Measurements from ENCODE around the gene DLG2.

Gene DLG2

DNA sequence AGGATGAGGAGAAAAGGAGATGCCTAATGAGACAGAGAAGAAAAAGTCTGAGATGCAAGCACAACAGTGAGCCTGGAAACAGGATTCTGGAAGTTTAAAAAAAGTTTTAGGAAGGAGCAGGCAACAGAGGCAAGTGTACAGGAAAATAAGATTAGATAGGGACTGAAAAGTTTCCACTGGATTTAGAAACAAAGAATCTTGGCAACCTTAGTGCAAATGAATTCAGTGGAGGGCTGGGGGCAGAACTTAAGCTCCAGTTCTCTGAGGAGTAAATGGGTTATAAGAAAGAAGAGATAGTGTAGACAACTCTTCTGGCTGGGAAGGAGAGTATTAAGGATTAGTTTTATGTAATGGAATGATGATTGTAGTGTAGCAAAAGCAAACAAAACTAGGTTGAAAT, 1712.1 kb downstream of the DLG2 start:
- no peak overlapping the region for H3K4me3 ChIP-seq (ENCODE audit: low read depth in 1 of 2, low read length in 2 of 2)
- no peaks in the 10 kb centered on the region for H3K27me3 ChIP-seq (ENCODE audit: control insufficient read depth in 1 of 2, insufficient read depth in 2 of 2, low read length in 2 of 2)
- H3K9ac ChIP-seq (ENCODE audit: low read length): no peak overlapping the region
- no peaks in the 10 kb centered on the region for H3K9me3 ChIP-seq (ENCODE audit: low read length)
- H3K4me1 ChIP-seq (ENCODE audit: insufficient read depth, low read length): no peaks in the 10 kb centered on the region
- H3K27ac ChIP-seq (ENCODE audit: low read depth, low read length): no peak overlapping the region
- no peaks in the 10 kb centered on the region for H3K36me3 ChIP-seq (ENCODE audit: insufficient read depth, low read length)

DNA sequence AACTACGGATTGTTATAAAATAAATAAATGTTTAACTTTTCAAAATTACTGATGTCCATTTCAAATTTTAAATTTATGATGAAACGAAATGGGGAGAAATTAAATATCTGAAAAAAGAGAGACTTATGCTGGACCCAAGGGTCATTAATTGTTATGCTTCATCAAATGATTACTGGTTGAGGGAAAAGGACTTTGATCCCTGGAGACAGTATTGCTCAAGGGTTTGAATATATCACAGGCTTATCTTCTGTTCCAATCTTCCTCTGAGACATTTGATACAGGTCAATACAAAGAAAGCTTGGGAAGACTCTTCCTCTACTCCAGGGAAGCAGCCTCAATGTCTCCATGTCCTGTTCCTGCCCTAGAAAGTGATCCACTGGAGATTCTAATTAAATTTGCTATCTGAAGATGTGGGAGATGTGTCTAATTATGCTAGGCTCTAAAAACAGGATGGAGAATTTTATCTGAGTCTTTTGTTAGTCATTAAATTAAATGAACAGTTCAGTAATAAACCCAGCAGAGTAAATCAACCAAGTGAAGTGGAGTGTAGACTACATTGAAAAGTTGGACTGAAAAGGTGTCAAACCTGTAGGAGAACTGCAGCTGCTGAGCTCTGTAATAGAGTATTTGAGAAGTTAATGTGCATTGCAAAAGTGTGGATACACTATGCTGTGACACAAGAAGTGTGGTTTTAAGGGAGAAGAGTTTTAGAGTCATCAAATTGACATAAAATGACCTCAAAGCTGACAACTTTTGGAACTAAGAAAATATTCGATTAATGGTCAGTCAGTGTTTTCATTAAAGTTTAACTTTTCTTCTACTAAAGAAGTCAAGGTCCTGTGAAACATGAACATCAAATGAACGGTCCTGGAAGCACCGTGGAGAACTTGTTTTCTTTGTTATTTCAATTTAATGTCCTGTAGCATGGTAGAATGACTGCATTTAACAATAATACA, 1717.3 kb downstream of the DLG2 start:
- no peak overlapping the region for H3K4me3 ChIP-seq (ENCODE audit: low read depth in 1 of 2, low read length in 2 of 2)

DNA sequence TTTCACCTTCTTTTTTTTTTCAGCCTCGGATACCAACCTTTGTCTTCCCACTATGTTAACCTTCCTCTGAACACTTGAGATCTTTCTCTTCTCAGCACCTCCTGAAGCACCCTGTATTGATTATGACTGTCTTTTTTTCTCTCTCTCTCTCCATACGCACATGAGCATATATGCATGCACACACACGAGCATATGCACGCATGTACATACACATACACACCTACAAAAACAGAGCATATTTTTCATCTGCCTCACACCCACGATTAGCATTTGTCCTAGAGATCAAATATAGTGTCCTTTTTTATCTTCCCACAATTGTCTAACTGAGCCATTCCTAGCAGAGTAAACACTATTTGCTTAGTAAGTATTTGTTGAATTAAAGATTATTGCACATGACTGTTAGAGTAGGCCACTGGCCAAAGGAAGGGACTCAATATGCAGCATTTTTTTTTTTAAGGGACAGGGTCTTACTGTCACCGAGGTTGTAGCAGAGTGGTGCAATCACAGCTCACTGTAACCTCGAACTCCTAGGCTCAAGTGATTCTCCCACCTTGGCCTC, 1718.8 kb downstream of the DLG2 start:
- Histone ChIP-seq H3K9ac (ENCODE audit: low read length) (no peak overlapping the region), H3K4me1 (ENCODE audit: insufficient read depth, low read length) (no peaks in the 10 kb centered on the region), H3K27me3 (ENCODE audit: control insufficient read depth in 1 of 2, insufficient read depth in 2 of 2, low read length in 2 of 2) (no peaks in the 10 kb centered on the region), H3K27ac (ENCODE audit: low read depth, low read length) (no peak overlapping the region), H3K4me3 (ENCODE audit: low read depth in 1 of 2, low read length in 2 of 2) (no peak overlapping the region), H3K36me3 (ENCODE audit: insufficient read depth, low read length) (no peaks in the 10 kb centered on the region), H3K9me3 (ENCODE audit: low read length) (no peaks in the 10 kb centered on the region)

More for the DNA sequence above, 1717.3 kb downstream of the DLG2 start:
- Histone ChIP-seq H3K36me3 (ENCODE audit: insufficient read depth, low read length) (no peaks in the 10 kb centered on the region), H3K9me3 (ENCODE audit: low read length) (no peaks in the 10 kb centered on the region), H3K4me1 (ENCODE audit: insufficient read depth, low read length) (no peaks in the 10 kb centered on the region), H3K9ac (ENCODE audit: low read length) (no peak overlapping the region), H3K27me3 (ENCODE audit: control insufficient read depth in 1 of 2, insufficient read depth in 2 of 2, low read length in 2 of 2) (no peaks in the 10 kb centered on the region), H3K27ac (ENCODE audit: low read depth, low read length) (no peak overlapping the region)

DNA sequence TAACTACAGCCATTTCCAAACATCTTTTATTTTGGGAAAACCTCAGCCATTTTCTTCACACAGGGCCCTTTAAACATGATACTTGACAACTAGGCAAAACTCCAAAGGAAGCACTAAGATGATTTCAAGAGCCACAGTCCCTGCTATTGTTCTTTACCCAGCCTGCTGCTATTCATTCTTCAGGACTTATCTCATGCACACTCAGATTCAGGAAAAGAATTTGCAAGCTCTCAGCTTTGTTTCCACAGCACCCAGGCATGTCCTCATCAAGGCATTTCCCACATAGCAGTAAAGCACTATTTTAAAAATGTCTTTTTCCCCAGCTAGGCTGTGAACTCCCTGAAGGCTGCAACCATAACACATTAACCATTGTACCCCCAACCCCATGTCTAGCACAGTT, 1731.6 kb downstream of the DLG2 start:
- H3K27me3 ChIP-seq (ENCODE audit: control insufficient read depth in 1 of 2, insufficient read depth in 2 of 2, low read length in 2 of 2): no peaks in the 10 kb centered on the region

DNA sequence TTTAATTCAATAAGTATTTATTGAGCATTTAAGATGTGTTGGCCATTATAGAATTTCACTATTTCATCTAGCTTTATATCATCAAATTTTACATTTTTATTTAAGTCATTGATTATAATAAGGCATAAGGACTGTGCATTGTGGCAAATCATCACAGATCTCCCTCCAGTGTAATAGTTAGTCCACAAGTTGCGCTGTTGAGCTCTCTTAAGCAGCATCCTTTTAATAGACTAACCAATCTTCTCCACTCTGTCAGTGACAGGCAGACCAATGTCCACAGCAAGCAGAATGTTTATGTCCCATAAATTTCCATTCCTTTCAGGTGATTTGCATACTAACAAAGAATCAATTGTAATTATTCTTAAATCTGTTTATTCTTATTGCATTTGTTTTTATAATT, 1745.7 kb downstream of the DLG2 start:
- H3K4me3 ChIP-seq (ENCODE audit: low read depth in 1 of 2, low read length in 2 of 2): no peak overlapping the region
- H3K36me3 ChIP-seq (ENCODE audit: insufficient read depth, low read length): no peaks in the 10 kb centered on the region
- no peak overlapping the region for H3K27ac ChIP-seq (ENCODE audit: low read depth, low read length)
- H3K9ac ChIP-seq (ENCODE audit: low read length): no peak overlapping the region
- H3K9me3 ChIP-seq (ENCODE audit: low read length): no peaks in the 10 kb centered on the region
- no peaks in the 10 kb centered on the region for H3K27me3 ChIP-seq (ENCODE audit: control insufficient read depth in 1 of 2, insufficient read depth in 2 of 2, low read length in 2 of 2)
- H3K4me1 ChIP-seq (ENCODE audit: insufficient read depth, low read length): no peaks in the 10 kb centered on the region

More for the DNA sequence above, 1731.6 kb downstream of the DLG2 start:
- H3K9me3 ChIP-seq (ENCODE audit: low read length): no peaks in the 10 kb centered on the region
- H3K27ac ChIP-seq (ENCODE audit: low read depth, low read length): no peak overlapping the region
- H3K36me3 ChIP-seq (ENCODE audit: insufficient read depth, low read length): no peaks in the 10 kb centered on the region
- H3K9ac ChIP-seq (ENCODE audit: low read length): no peak overlapping the region
- H3K4me3 ChIP-seq (ENCODE audit: low read depth in 1 of 2, low read length in 2 of 2): no peak overlapping the region
- H3K4me1 ChIP-seq (ENCODE audit: insufficient read depth, low read length): no peaks in the 10 kb centered on the region

DNA sequence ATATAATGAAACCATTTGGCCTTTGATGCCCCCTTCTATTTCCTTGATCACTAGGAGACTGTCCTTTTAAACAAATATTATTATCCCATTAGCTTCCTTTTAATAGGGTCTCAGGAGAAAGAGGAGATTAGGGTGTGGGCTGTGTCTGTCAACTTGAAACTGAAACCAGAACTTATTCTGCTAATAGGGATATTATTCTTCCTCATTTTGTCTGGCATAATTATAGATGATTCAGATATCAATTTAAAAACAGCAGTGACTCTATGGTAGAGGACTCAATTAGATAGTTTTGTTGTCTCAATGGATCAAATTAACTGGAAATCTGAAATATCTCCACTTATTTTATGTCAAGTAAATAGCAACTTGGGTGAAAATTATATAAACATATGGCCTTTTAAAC, 1756.1 kb downstream of the DLG2 start:
- Histone ChIP-seq H3K4me3 (ENCODE audit: low read depth in 1 of 2, low read length in 2 of 2) (no peak overlapping the region), H3K27ac (ENCODE audit: low read depth, low read length) (no peak overlapping the region), H3K4me1 (ENCODE audit: insufficient read depth, low read length) (no peaks in the 10 kb centered on the region), H3K9ac (ENCODE audit: low read length) (no peak overlapping the region), H3K27me3 (ENCODE audit: control insufficient read depth in 1 of 2, insufficient read depth in 2 of 2, low read length in 2 of 2) (no peaks in the 10 kb centered on the region), H3K9me3 (ENCODE audit: low read length) (no peaks in the 10 kb centered on the region), H3K36me3 (ENCODE audit: insufficient read depth, low read length) (no peaks in the 10 kb centered on the region)

DNA sequence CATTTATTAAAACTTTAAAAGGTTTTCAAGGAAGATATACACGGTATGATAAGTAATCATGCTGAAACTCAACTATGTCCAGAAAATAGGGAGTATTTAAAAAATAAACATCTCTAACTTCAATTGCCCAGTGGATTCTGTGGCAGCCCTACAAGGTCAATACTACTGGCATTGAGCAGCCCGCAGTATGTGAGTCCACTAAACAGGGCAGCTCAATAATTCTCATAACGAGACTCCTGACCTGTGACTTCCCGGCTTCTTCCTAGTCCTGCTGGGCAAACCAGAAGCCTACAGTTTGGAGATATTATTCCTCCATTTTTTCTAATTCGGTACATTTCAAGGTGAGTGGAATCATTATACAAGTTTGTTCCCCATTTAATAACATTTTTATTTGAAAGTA, 1760.5 kb downstream of the DLG2 start:
- H3K36me3 ChIP-seq (ENCODE audit: insufficient read depth, low read length): no peaks in the 10 kb centered on the region
- H3K4me1 ChIP-seq (ENCODE audit: insufficient read depth, low read length): peaks cover 10% of the 10 kb centered on the region
- no peak overlapping the region for H3K9ac ChIP-seq (ENCODE audit: low read length)
- no peaks in the 10 kb centered on the region for H3K27me3 ChIP-seq (ENCODE audit: control insufficient read depth in 1 of 2, insufficient read depth in 2 of 2, low read length in 2 of 2)
- no peak overlapping the region for H3K4me3 ChIP-seq (ENCODE audit: low read depth in 1 of 2, low read length in 2 of 2)
- H3K27ac ChIP-seq (ENCODE audit: low read depth, low read length): no peak overlapping the region
- no peaks in the 10 kb centered on the region for H3K9me3 ChIP-seq (ENCODE audit: low read length)

DNA sequence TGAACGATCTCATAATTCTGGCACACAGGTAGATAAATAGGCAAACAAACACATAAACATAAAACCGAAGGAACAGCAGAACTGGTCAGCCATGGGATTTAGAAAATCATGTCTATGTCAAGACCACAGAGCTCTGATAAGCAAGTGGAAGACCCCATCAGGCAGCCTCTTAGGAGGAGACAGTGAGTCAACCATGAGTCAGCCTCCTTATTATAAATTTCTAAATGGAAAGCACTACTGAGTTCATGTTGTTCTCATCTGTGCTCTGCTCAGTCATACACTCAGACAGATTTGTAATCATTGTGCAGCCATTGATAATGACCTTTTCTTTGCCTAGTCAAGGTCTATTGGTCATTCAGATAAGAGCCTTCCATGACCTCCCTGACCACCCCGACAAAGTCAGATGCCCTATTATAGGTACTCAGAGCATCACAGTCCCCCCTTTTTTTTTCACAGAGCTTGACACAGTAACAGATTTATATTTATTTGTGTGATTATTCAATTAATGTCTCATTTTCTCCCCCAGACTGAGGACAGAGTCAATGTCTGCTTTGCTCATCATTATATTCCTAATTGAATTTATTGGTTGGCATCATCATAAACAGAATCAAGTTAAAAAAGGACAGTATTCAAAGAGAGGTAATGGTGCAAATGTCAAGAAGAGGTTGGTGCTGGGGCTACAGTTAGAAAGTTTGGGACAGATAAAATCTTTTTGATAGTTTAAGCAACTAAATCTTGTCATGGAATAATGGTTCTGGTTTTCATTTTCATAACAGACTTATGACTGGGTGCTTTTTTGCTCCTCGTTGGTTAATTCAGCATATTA, 1761.3 kb downstream of the DLG2 start:
- H3K36me3 ChIP-seq (ENCODE audit: insufficient read depth, low read length): no peaks in the 10 kb centered on the region
- H3K27me3 ChIP-seq (ENCODE audit: control insufficient read depth in 1 of 2, insufficient read depth in 2 of 2, low read length in 2 of 2): no peaks in the 10 kb centered on the region
- no peak overlapping the region for H3K4me3 ChIP-seq (ENCODE audit: low read depth in 1 of 2, low read length in 2 of 2)
- H3K9me3 ChIP-seq (ENCODE audit: low read length): no peaks in the 10 kb centered on the region
- H3K27ac ChIP-seq (ENCODE audit: low read depth, low read length): no peak overlapping the region
- peaks cover 10% of the 10 kb centered on the region for H3K4me1 ChIP-seq (ENCODE audit: insufficient read depth, low read length)
- H3K9ac ChIP-seq (ENCODE audit: low read length): no peak overlapping the region

DNA sequence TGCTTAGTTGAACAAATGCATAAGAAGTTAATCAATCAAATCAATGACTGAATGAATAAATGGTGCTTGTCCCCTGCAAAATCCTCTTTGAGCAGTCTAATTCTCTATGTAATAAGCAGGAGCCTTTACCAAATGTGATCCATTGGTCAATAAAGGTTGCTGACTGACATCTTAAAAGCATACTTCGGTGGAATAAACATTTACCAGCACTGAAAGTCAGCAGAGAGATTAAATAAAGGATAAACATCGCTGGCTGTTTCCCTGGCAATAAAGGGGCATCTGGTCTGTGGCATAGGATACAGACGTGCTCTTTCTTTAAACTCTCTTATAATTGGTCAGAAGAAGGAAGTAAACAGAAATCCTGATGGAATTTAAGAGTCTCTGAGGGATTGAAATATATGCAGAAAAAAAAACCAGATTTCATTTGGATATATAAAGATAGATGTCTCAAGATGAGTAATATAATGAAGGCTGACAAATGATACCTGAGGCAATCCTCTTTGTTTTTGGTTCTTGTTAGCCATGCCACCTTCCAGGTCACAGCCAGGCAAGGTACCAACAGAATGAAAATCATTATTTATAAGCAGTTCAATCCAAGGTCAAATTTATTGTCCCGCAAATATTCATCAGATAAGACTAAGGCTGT, 1762.6 kb downstream of the DLG2 start:
- Histone ChIP-seq H3K4me3 (ENCODE audit: low read depth in 1 of 2, low read length in 2 of 2) (no peak overlapping the region), H3K27me3 (ENCODE audit: control insufficient read depth in 1 of 2, insufficient read depth in 2 of 2, low read length in 2 of 2) (no peaks in the 10 kb centered on the region), H3K9me3 (ENCODE audit: low read length) (no peaks in the 10 kb centered on the region), H3K4me1 (ENCODE audit: insufficient read depth, low read length) (peaks cover 10% of the 10 kb centered on the region), H3K36me3 (ENCODE audit: insufficient read depth, low read length) (no peaks in the 10 kb centered on the region), H3K9ac (ENCODE audit: low read length) (no peak overlapping the region), H3K27ac (ENCODE audit: low read depth, low read length) (no peak overlapping the region)

DNA sequence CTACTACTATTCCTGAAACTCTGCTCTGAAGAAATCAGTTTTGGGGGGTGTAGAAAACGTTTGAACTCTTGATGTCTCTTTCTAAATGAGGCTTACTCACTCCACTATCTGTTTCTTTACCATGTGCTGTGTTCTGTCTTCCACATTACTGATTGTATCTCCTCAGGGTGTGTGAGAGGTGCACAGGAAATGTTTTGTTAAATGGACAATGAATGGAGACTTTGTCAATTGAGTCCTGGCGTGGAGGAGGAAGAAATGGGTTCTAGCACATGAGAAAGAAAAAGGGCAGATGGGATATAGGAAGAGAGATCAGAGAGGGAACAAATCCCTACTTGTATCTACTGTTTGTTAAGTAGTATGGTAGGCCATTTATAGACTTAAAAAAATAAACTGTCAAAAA, 1763.9 kb downstream of the DLG2 start:
- Histone ChIP-seq H3K4me1 (ENCODE audit: insufficient read depth, low read length) (peaks cover 10% of the 10 kb centered on the region), H3K36me3 (ENCODE audit: insufficient read depth, low read length) (no peaks in the 10 kb centered on the region), H3K9me3 (ENCODE audit: low read length) (no peaks in the 10 kb centered on the region), H3K9ac (ENCODE audit: low read length) (no peak overlapping the region), H3K27me3 (ENCODE audit: control insufficient read depth in 1 of 2, insufficient read depth in 2 of 2, low read length in 2 of 2) (no peaks in the 10 kb centered on the region), H3K4me3 (ENCODE audit: low read depth in 1 of 2, low read length in 2 of 2) (no peak overlapping the region), H3K27ac (ENCODE audit: low read depth, low read length) (no peak overlapping the region)

DNA sequence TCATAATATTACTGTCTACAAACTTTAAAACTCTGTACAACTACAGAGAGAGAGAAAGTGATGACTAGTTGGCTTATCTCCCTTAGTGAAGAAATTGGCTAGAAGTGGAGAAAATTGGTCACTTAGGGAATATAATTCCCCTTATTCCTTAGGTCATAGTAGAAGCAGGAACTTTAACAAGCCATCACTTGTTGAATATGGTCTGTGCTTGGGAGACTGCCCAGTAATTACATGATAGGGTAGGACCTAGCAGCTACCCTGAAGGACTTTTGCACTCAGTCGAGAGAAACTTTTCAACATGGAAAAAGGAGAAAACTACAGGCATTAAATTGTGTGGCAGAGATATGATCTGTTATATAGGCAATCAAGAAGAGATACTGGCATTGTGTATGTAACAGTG, 1764.5 kb downstream of the DLG2 start:
- H3K27ac ChIP-seq (ENCODE audit: low read depth, low read length): no peak overlapping the region
- no peak overlapping the region for H3K9ac ChIP-seq (ENCODE audit: low read length)
- no peaks in the 10 kb centered on the region for H3K27me3 ChIP-seq (ENCODE audit: control insufficient read depth in 1 of 2, insufficient read depth in 2 of 2, low read length in 2 of 2)
- H3K4me1 ChIP-seq (ENCODE audit: insufficient read depth, low read length): peaks cover 10% of the 10 kb centered on the region
- H3K36me3 ChIP-seq (ENCODE audit: insufficient read depth, low read length): no peaks in the 10 kb centered on the region
- H3K4me3 ChIP-seq (ENCODE audit: low read depth in 1 of 2, low read length in 2 of 2): no peak overlapping the region
- no peaks in the 10 kb centered on the region for H3K9me3 ChIP-seq (ENCODE audit: low read length)
